ENCODE data around the gene FOXL2NB.

FOXL2NB gene

DNA sequence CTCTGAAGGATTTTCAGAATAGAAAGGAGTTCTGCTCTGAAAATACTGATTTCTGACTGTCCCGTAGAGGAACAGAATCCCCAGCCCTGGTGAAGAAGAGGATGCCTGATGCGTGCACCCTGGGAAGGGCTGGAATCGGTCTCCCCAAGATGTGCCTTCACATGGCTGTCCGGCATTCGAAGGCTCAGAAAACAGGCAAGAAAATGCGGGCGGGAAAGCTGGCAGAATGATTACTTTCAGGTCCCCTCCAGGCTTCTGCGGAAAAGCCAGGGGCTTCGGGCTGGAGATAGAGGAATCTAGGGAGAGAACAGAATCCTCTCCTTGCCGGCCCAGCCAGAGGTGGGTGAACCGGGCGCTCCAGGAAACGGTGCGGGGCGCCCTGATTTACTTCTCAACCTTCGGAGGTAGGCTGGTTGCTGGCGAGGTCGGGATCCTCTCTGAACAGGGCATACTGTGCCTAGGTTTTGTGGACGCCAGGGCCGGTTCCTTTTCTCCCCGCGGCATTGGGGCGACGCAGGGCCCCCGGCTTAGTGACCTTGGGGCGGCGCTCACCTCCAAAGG, 2.5 kb downstream of the FOXL2NB start:
- no peaks in the 10 kb centered on the region for H3K79me2 ChIP-seq (ENCODE audit: insufficient read depth, low read depth)
- H3K4me3 ChIP-seq (IDR thresholded peaks at IDR 0.05; ENCODE audit: insufficient read depth, low read depth, low read length) = no peak overlapping the region
- H3K9ac ChIP-seq = no peak overlapping the region
- H3K27ac ChIP-seq = no peak overlapping the region
- no peaks in the 10 kb centered on the region for H3K4me1 ChIP-seq (ENCODE audit: low read depth, poor library complexity, severe bottlenecking)
- TF ChIP-seq CTCF (conservative IDR thresholded peaks at IDR 0.05; ENCODE audit: low read depth, low read length) = no peak
- no peak overlapping the region for H3K4me2 ChIP-seq
- H2AFZ ChIP-seq (ENCODE audit: low read depth) = no peak overlapping the region
- no peaks in the 10 kb centered on the region for H4K20me1 ChIP-seq (ENCODE audit: insufficient read depth)
- H3K36me3 ChIP-seq (ENCODE audit: insufficient read depth) = no peaks in the 10 kb centered on the region
- no peaks in the 10 kb centered on the region for H3K27me3 ChIP-seq (ENCODE audit: insufficient read depth, low read depth)

DNA sequence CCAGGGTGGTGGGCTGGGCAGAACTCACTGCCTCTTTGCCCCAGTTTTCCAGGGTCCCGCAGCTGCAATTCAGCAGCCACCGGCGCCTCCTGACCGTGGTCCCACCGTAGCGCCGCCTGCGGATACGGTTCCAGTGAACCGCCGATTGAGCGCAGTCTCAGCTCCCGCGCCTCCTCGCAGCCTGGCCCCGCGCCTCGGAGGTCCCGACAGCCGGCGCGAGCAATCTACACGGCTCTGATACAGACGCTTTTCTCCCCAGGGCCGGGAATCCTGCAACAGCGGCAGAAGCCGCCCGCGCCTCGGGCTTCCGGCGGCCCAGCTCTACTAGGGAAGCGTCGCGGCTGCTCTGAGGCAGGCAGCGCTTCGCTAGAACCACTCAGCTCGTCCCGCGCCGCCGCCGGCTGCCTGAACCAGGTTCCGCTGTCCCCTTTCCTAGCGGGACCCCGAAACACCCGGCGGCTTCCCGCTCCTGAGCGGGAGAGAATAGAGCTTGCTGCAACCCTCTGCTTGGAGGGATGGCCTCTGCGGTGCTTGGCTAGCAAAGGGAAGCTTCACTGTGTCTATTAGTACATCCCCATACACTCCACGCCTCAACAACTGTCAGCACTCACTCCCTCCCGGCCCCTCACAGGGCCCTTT, 3.1 kb downstream of the FOXL2NB start:
- TF ChIP-seq CTCF (conservative IDR thresholded peaks at IDR 0.05; ENCODE audit: low read depth, low read length) = no peak
- no peak overlapping the region for H3K9ac ChIP-seq
- no peak overlapping the region for H3K4me2 ChIP-seq
- H3K79me2 ChIP-seq (ENCODE audit: insufficient read depth, low read depth) = no peaks in the 10 kb centered on the region
- H3K27me3 ChIP-seq (ENCODE audit: insufficient read depth, low read depth) = no peaks in the 10 kb centered on the region
- no peak overlapping the region for H2AFZ ChIP-seq (ENCODE audit: low read depth)
- no peaks in the 10 kb centered on the region for H3K36me3 ChIP-seq (ENCODE audit: insufficient read depth)
- H3K4me3 ChIP-seq (IDR thresholded peaks at IDR 0.05; ENCODE audit: insufficient read depth, low read depth, low read length) = no peak overlapping the region
- H3K4me1 ChIP-seq (ENCODE audit: low read depth, poor library complexity, severe bottlenecking) = no peaks in the 10 kb centered on the region
- H4K20me1 ChIP-seq (ENCODE audit: insufficient read depth) = no peaks in the 10 kb centered on the region
- no peak overlapping the region for H3K27ac ChIP-seq

DNA sequence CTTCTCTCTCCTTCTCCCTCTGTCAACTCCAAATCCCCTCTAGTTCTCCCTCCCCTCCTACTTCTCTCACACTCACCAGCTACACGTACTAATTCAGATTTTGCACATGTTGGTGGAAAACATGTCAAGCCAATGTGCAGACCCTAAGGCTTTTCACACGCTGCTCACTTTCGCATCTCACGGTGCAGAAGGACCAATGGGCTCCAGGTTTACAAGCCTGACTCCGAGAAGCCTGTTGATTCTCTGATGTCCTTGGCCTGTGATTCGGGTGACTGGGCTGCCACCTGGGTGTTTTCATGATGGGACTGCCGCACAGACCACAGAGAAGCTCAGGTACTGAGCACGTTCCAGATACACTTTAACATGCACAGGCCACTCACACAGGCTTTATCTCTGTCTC, 3.7 kb downstream of the FOXL2NB start:
- Histone ChIP-seq H3K27ac (no peak overlapping the region), H2AFZ (ENCODE audit: low read depth) (no peak overlapping the region), H3K4me1 (ENCODE audit: low read depth, poor library complexity, severe bottlenecking) (no peaks in the 10 kb centered on the region), H4K20me1 (ENCODE audit: insufficient read depth) (no peaks in the 10 kb centered on the region), H3K4me3 (IDR thresholded peaks at IDR 0.05; ENCODE audit: insufficient read depth, low read depth, low read length) (no peak overlapping the region), H3K79me2 (ENCODE audit: insufficient read depth, low read depth) (no peaks in the 10 kb centered on the region), H3K27me3 (ENCODE audit: insufficient read depth, low read depth) (no peaks in the 10 kb centered on the region), H3K4me2 (no peak overlapping the region), H3K9ac (no peak overlapping the region), H3K36me3 (ENCODE audit: insufficient read depth) (no peaks in the 10 kb centered on the region)
- TF ChIP-seq CTCF (conservative IDR thresholded peaks at IDR 0.05; ENCODE audit: low read depth, low read length) = no peak

DNA sequence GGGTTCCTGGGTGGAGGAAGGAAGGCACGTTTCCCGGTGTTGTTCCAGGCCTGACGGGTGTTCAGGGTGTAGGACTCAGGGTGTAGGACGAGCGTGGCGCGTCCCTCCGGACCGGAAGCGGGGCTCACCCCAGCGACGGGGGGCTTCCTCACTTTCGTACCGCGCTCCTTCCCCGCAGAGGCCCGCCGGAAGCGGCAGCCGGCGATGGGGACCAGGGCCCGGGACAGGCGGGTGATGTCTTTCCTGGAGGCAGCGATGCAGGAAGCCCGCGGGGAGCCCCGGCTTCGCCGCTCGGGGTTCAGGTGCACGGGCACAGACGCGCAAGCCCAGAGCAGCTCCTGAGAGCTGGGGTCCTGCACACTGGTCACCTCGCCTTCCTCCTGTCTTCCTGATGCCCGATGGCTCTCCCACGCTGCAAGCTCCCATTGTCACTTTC, 13.4 kb downstream of the FOXL2NB start:
- Histone ChIP-seq H3K4me3 (IDR thresholded peaks at IDR 0.05; ENCODE audit: insufficient read depth, low read depth, low read length) (no peak overlapping the region), H3K36me3 (ENCODE audit: insufficient read depth) (no peaks in the 10 kb centered on the region), H3K9ac (no peak overlapping the region), H4K20me1 (ENCODE audit: insufficient read depth) (no peaks in the 10 kb centered on the region), H3K4me1 (ENCODE audit: low read depth, poor library complexity, severe bottlenecking) (no peaks in the 10 kb centered on the region), H3K27me3 (ENCODE audit: insufficient read depth, low read depth) (no peaks in the 10 kb centered on the region), H2AFZ (ENCODE audit: low read depth) (no peak overlapping the region), H3K79me2 (ENCODE audit: insufficient read depth, low read depth) (no peaks in the 10 kb centered on the region), H3K4me2 (no peak overlapping the region), H3K27ac (no peak overlapping the region)
- TF ChIP-seq CTCF (conservative IDR thresholded peaks at IDR 0.05; ENCODE audit: low read depth, low read length) = no peak

All from KMS-11 (cell line).